GM18909 (cell line): ENCODE data around the gene PLBD2.

ENCODE experiments used
- ATAC-seq: cut with Tn5 transposase; IDR thresholded peaks from one replicate; pipeline ENCODE4 v1.9.1; 2021; ENCODE audit warnings: mild to moderate bottlenecking; ENCODE audit not compliant: unreplicated experiment, poor library complexity

PLBD2 gene

DNA sequence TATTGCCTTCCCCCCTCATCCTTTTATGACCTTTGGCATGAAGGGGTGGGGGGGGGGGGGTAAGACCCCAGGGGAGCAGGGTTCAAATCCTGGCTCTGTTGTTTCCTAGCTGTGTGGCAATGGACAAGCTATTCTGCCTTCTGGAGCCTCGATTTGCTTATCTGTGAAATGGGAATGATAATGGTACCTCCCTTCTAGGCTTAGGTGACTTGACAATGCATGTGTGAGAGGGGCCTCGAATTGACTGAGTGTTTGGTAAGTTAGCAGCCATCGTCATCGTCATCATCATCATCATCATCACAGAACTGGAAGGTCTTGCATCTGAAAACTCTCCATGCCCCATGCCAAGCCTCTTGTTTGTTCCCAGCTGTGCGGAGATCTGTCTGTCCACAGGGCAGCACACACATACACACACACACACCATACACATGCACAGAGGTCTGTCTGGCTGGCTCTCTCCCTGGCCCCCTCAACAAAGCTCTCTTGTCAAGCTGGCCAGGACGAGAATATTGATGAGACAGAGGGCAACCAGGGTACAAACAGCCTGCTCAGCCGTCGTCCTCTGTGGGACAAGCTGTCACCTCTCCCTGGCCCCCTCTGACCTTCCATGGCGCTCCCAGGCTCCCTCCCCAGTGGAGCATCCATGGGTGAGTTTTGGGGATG is 51.2 kb downstream of the PLBD2 start:
- no peak for ATAC-seq

DNA sequence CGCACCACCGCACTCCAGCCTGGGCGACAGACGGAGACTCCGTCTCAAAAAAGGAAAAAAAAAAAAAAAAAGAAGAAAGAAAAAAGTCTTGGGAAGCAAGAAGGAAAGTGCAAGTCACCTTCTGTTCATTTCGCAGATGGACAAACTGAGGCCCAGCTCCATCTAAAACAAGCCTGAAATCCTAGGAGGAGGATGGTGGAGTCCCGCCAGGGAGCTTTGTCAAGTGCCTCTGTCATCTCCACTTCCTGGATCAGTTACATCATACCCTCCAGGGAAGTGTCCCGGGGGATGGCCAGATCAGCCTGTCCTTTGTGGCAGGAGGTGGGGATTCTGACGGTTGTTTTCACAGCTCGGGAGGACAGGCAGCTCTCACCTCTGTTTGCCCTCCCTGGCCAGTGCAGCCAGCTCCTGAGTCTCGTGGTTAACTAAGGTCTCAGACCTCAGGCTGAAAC is 55.1 kb downstream of the PLBD2 start:
- no peak for ATAC-seq

DNA sequence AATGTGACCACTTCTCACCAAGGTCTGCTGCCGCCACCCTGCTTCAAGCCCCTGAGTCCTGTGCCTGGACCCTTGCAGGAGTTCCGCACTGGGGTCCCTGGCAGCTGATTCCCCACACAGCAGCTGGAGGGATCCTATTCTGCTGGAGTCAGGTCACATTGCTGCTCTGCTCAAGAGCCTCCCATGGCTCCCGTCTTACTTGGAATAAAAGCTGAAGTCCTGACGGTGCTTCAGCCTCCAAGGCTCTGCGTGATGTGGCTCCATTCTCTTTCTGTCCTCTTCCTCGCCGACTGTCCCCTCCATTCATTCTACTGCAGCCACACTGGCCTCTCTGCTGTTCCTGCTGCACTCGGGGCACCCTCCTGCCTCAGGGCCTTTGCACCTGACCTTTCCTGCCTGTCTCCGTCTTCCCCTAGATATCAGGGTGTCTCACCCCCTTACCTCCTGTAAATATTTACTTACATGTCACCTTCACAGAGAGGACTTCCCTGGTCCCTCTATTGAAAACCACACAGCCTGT is 56.2 kb downstream of the PLBD2 start:
- no peak for ATAC-seq

DNA sequence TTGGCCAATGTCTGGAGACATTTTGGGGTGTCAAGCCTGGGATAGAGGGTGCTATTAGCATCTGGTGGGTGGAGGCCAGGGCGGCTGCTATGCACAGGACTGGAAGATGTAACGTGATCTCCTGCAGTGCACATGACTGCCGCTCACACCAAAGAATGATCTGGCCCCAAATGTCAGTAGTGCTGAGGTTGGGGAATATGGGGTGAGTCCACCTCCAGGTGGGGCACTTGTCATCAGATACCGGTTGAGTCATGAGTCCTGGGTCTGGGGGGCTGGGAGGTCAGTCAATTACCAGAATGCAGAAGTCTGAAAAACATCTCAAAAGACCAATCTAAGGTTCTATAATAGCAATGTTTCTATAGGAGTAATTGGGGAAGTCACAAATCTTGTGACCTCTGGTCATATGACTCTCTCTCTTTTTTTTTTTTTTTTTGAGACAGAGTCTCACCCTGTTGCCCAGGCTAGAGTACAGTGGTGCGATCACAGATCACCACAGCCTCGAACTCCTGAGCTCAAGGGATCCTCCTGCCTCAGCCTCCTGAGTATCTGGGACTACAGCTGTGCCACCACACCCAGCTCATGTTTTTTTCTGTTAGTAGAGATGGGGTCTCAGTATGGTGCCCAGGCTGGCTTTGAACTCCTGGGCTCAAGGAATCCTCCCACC is 57.8 kb downstream of the PLBD2 start:
- no peak for ATAC-seq

DNA sequence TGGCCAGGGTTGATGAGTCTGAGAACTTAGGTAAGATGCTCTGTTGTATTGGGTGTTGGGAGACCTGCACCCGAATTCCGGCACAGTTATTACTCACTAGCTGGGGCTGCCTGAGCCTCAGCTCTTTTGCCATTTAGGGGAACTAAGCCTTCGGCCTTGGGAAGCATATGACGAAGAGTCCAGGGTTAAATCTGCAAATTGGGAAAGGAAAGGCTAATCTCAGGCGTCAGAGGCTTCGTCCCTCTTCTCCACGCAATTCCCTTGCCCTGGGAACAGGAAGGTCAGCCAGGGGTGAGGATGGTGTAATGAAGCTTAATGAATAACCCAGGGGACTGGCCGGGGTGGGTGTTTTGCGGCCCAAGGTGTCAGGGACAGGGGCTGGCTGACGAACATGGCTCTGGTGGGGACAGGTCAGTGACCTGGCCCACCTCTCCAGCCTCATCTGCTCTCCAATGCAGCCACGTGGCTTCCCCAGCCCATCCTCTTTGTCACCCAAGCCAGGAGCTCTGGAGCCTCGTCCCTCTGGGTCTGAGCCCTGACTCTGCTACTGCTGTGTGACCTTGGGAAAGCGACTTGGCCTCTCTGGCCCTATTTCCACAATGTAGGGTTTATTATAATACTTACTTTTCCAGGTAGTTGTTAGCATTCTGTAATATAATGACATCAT is 60.0 kb downstream of the PLBD2 start:
- no peak for ATAC-seq

DNA sequence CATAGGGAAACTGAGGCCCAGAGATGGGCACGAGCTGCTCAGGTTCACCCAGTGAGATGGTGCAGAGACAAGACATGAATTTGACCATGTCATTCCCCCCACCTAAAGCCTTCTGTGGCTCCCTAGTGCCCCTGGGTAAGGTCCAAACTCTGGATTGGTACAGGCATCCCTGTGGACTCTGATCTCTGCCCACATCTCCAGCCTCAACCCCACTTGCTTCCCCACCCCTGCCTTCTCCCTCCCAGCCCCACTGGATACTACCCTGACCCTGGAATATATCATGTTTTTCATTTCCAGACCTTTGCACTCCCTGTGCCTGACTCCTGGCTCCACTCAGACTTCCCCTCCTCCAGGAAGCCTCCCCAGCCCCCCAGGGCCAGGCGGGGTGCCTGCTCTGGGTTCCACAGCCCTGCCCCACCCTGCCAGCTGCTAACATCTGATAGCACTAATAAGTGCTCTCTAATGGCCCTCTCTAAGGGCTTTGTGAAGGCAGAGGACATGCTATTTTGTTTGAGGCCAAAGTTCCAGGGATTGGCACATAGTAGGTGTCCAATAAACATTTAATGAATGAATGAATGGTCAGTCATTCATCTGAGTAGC is 62.7 kb downstream of the PLBD2 start:
- ATAC-seq, result no peak

DNA sequence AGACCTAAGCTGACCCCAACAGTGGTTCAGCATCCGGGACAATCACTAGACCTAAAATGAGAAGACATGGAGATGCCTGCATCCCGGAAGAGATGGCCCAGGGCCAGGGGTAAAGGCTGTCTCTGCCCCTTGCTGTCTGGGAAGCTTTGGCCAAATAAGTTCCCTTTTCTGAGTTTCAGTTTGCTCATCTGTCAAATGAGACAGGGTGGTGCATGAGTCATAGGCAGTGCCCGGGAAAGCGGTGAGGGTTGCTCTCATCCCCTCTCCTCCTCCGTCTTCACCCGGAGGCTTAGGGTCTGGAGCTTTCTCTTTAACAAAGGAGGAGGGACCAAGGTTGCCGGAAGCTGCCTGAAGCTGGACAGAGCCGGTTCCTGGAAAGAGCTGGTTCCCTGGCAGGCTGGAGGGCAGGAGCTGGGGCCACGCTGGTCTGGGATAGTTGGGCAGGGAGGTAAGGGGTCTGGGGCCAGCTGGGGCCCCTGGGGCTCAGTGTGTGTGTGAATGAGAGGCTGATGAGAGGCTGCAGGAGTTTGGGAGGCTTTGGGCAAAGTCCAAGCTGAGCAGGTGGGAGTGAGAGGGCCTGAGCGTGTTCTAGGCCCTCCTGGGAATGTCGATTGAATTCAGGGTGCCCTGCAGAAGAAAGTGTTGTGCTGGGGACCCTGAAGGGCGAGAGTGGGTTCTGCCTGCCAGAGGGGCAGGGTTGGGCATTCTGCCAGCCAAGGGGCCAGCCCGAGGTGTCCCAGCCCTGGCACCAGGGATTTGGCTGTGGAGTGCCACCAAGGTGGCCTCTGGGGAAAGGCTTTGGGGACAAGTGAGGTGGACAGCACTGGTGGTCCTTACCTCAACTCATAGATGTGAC is 63.9 kb downstream of the PLBD2 start, which contains the start of gene SDSL:
Gene SDSL, plus strand, starts transcription at position 351 of the 856 bp plus-strand sequence. CDS start 5,603 bp downstream, outside the sequence.
- ATAC-seq, result peak; percentile 86

DNA sequence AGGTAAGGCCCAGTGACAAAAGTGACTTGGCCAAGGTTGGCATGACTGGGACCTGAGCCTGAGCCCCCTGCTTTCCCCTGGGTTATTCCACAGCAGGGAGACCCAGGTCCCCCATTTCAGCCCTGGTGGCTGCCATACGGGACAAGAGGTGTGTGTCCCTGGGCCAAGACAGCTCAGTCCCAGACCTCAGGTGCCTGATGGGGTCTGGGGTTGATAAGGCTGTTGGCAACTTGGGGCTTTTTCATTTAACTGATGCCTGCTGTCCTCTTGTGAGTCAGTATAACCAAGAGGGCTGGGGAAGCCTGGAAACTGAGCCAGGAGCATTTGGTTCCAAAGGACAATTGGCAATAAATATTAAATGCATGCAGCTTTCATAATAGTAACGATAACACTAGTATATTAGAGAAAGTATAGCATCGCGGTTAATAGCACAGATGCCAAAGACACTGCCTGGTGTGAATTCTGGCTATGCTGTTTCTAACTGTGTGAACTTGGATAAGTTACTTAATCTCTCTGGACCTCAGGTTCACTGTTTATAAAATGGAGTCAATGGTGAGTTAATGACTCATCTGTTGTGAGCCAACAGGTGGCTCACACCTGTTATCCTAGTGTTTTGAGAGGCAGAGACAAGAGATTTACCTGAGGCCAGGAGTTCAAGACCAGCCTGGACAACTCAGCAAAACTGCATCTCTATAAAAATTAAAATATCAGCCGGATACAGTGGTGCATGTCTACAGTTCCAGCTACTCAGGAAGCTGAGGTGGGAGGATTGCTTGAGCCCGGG is 64.7 kb downstream of the PLBD2 start:
- ATAC-seq, result no peak

DNA sequence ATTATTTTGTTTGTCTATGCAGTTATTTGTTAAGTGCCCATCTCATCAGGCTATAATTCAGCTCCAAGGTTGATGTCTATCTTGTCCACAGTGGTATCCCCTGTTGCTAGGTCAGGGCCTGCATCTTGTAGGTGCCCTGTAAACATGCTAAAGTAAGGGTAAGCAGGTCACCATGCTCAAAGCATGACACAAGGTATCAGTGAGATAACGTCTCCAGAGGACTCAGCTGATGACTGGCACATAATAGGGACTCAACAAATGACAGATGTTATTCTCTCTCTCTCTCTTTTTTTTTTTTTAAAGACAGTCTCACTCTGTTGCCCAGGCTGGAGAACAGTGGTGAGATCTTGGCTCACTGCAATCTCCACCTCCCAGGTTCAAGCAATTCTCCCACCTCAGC is 66.1 kb downstream of the PLBD2 start:
- no peak for ATAC-seq

DNA sequence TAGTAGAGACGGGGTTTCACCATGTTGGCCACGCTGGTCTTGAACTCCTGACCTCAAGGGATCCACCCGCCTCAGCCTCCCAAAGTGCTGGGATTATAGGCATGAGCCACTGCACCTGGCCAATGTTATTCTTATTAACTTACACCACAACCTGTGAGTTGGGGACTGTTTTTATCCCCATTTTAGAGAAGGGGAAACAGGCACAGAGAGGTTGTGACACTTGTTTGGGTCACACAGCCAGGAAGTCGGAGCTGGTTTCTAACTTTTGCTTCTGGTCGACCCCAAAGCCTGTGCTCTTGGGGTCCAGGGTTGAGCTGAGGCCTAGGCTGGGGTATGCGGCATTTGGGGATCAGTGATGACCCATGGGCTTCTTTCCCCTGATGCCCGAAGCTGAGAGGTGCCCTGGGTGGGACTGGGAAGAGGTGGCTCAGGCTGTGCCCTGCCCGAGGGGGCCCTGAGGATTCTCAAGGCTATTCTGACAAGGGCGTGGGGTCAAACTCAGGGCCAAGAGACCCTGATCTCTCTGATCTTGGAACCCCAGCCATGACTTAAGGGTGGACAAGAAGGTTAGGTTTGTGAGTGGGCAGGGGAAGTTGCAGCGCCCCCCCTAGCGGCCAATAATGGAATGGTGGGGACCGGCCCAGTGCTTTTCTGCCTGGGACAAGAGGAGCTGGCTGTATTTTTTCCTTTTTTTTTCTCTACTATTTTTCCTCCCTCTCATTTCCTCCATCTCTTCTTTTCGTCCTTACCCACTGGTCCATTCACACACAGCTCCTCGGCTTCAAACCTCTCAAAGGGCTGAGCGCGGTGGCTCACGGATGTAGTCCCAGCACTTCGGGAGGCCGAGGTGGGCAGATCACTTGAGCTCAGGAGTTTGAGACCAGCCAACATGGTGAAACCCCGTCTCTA is 66.8 kb downstream of the PLBD2 start:
- ATAC-seq, result no peak

DNA sequence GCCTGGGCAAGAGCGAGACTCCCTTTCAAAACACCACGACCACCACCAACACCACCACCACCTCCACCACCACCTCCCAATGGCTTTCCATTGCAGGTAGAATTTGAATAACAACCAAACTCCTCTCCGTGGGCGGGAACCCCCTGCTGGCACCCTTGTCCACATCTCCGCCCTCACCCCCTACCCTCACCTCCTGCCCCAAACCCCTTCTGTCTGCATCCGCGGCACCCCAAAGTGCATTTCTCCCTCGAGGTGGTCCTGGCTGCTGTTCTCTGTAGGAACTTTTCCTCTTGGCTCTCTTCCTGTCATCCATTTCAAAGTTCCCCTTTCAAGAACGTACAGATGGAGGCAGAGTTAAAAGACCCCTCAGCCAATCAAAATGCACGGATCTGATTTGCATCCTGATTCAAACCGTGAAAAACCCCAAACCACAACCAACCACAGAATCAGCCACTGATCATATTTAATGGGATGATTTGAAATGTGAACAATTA is 67.6 kb downstream of the PLBD2 start:
- no peak for ATAC-seq

DNA sequence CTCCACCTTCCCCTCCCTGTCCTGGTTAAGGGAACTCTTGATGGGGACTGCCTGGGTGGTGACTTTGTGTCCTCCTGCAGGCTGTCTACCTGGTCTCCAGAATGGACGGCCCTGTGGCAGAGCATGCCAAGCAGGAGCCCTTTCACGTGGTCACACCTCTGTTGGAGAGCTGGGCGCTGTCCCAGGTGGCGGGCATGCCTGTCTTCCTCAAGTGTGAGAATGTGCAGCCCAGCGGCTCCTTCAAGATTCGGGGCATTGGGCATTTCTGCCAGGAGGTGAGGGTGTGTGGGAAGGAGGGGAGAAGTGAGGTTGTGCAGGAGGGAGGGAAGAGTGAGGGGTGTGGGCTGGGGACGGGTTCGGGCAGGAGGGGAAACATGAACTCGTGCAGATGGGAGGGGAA is 69.5 kb downstream of the PLBD2 start:
- no peak for ATAC-seq

DNA sequence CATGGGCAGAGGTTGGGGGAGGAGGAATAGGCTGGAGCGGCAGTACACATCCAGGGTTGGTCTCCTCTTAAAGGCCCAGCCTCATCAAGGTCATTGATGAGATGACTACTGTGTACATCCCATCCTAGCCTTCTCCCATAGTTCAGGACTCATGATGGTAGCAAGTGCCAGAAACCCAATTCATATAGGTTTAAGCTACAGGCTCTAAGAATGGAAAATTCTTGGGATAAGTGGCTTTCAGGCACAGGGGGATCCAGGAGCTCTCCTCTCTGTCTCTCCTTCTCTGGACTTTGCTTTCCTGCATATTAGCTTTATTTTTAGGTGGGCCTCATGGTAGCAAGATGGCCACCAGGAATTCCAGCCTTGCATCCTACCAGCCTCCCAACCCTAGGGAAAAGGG is 70.1 kb downstream of the PLBD2 start:
- no peak for ATAC-seq

DNA sequence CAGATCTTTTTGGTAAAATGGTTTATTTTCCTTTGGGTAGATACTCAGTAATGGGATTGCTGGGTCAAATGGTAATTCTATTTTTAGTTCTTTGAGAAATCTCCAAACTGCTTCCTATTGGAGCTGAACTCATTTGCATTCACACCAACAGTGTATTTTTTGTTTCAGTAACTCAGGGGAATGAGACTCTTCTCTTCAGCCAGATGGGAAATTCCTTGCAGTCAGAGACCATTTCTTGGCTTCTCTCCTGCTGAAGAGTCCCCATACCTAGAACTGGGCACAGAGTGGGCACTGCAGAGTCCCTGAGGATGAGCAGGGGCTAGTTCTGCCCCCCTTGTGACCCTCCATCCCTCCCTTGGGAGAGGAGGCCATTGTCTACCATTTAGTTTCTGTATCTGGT is 74.6 kb downstream of the PLBD2 start:
- ATAC-seq, result no peak

DNA sequence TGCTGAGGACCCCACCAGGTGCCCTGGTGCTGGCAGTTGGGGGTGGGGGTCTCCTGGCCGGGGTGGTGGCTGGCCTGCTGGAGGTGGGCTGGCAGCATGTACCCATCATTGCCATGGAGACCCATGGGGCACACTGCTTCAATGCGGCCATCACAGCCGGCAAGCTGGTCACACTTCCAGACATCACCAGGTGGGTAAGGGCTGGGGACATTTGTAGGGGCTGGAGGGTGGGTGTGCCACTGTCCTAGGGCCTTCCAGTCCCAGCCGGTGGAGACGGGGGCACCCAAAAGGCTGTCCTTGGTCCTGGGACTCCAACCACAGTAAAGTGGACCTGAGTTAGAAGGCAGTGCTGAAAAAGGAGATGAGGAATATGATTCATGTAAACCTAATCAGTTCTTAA is 77.0 kb downstream of the PLBD2 start:
- ATAC-seq, result no peak

DNA sequence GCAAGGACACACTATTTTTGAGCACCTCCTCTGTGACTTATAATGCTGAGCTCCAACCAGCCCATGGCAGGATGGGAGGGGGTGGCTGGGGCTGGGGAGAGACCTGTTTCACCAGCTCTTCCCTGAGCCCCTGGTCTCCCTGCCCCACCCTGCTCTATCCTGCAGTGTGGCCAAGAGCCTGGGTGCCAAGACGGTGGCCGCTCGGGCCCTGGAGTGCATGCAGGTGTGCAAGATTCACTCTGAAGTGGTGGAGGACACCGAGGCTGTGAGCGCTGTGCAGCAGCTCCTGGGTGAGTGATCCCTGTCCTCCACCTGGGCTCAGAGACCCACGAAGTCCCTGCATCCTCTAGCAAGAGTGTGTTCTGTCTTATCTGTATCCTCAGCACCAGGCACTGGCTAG is 78.2 kb downstream of the PLBD2 start:
- no peak for ATAC-seq

DNA sequence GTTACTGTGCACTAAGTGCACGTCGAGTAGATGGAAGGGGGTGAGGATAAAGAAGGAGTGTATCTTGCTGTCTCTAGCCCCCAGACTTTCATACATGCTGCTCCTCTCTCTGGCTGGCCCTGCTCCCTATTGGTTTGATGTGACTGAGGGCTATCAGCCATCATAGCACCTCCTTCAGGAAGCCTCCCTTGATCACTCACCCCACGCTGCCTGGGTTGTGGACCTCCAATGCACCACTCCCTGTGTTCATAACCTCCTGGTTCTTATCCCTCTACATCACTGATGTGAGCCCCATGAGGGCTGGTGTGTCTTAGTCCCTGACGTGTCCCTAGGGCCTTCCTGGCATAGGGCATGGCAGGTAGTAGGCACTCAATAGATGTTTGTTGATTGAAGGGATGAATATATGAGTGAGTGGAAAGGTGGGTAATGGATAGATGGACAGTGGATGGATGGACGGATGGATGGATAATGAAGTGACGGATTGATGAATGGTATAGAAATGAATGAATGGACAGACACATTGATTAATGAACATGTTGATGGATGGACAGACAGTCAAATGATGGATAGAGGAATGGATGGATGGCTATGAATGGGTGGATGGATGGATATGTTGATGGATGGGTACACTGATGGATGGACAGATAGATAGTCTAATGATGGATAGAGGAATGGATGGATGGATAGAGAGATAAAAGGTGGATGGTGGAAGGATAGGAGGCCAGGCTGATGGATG is 78.8 kb downstream of the PLBD2 start:
- ATAC-seq, result no peak
